ENCODE results near the gene SPTBN2. TPM values are rescaled to one million over a fixed set of nuclear protein-coding genes. Genes with fewer than 3 reads are reported as not detected.

Gene SPTBN2
- total and polyA plus RNA-seq, 4 experiments from 2014 or later, result not detected

DNA sequence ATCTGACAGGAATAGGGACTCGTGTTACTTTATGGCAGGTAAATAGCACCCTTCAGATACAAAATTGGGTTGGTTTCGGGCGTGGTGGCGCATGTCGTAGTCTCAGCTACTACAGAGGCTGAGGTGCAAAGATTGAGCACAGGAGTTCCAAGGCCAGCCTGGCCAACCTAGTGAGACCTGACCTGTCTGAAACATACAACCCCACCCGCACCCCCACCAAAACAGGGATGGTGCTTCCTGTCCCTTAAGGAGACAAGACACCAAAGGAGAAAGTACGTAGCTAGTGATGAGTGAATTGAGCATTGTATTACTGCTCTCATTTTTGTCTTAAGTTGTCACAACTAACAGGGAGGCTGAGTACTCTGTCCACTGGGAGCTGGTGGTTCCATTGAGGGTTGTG, 76.4 kb downstream of the SPTBN2 start:
- POLR2A ChIA-PET (ENCODE audit: partially characterized antibody), result interaction anchor here (0.7 to 3.2 kb wide), 8 partner anchors 9 to 36 kb away, joined by 3 to 19 read pairs (median 4); partner anchors contain the start of genes RBM14, RBM4 and RBM4B
- Histone ChIP-seq H3K27me3 (ENCODE audit: insufficient read depth, low read length) (no peaks in the 10 kb centered on the region), H3K4me3 (ENCODE audit: low read length in 2 of 2) (no peak overlapping the region), H3K27ac (ENCODE audit: low read depth, low read length) (no peak overlapping the region), H3K36me3 (ENCODE audit: insufficient read depth, low read length) (peaks cover 25% of the 10 kb centered on the region), H3K4me1 (ENCODE audit: insufficient read depth, low read length) (peaks cover 16% of the 10 kb centered on the region), H3K9me3 (ENCODE audit: control insufficient read depth in 1 of 2, low read length in 2 of 2) (no peaks in the 10 kb centered on the region)
- intact Hi-C loops (cut with micrococcal nuclease), result no loop called here
- Mint-ChIP-seq H3K9me3 (no peaks in the 10 kb centered on the region), H3K36me3 (peaks cover 17 to 50% of the 10 kb centered on the region in 2 donors), H3K4me1 (peaks cover 20 to 48% (median 33%) of the 10 kb centered on the region in 4 donors), H3K4me3 (peak overlapping the region in 1 of 8 donors; percentile 15), H3K27ac (peak overlapping the region in 2 of 7 donors; percentile 57 to 68), H3K27me3 (no peaks in the 10 kb centered on the region)
- CTCF ChIA-PET (ENCODE audit: partially characterized antibody), result interaction anchor here (0.7 kb wide), 1 partner anchor 11 kb away, joined by 3 read pairs; no protein-coding TSS in a partner anchor
- DNase-seq, result no peak

GRCh38 chr11:66651016-66651415, 78.0 kb downstream of the SPTBN2 start:
- no peak for DNase-seq
- peaks cover 30 to 66% of the 10 kb centered on the region in 2 donors for H3K36me3 Mint-ChIP-seq
- no peak overlapping the region for H3K27ac ChIP-seq (ENCODE audit: low read depth, low read length)
- intact Hi-C loops (cut with micrococcal nuclease), result no loop called here
- H3K4me3 Mint-ChIP-seq, result no peak overlapping the region
- H3K36me3 ChIP-seq (ENCODE audit: insufficient read depth, low read length), result peaks cover 35% of the 10 kb centered on the region
- no peak overlapping the region for H3K4me3 ChIP-seq (ENCODE audit: low read length in 2 of 2)
- no peaks in the 10 kb centered on the region for H3K9me3 Mint-ChIP-seq
- no peaks in the 10 kb centered on the region for H3K27me3 Mint-ChIP-seq
- ChIA-PET CTCF (ENCODE audit: partially characterized antibody) (no interaction called here), POLR2A (ENCODE audit: partially characterized antibody) (interaction anchor here (0.6 to 4.8 kb wide), 3 partner anchors 12 to 150 kb away, joined by 3 to 43 read pairs (median 3); partner anchors contain the start of gene RBM4)
- H3K4me1 Mint-ChIP-seq, result peaks cover 36 to 65% (median 49%) of the 10 kb centered on the region in 4 donors
- peak overlapping the region in 2 of 7 donors; percentile 8 to 54 for H3K27ac Mint-ChIP-seq
- peaks cover 31% of the 10 kb centered on the region for H3K4me1 ChIP-seq (ENCODE audit: insufficient read depth, low read length)
- no peaks in the 10 kb centered on the region for H3K9me3 ChIP-seq (ENCODE audit: control insufficient read depth in 1 of 2, low read length in 2 of 2)
- no peaks in the 10 kb centered on the region for H3K27me3 ChIP-seq (ENCODE audit: insufficient read depth, low read length)

DNA sequence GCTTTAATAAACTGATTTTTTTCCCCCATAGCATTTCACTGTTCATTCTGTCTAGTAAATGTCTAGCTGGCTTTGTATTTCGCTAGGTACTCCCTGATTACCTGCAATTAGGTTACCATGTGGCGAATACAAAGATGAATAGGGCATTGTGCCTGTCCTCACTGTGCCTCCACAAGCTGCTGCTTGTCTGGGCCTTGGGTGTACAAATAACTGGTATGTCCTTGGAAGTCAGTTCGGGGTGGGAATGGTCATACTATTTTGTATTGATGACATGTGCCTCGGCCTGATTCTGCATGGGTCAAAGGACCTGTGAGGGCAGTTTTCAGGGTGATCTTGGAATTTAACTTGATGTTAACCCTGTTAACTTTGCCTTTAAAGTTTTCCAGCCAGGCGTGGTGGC, 79.1 kb downstream of the SPTBN2 start:
- H3K4me3 Mint-ChIP-seq, result peak overlapping the region in 1 of 8 donors; percentile 42
- intact Hi-C loops (cut with micrococcal nuclease), result no loop called here

DNA sequence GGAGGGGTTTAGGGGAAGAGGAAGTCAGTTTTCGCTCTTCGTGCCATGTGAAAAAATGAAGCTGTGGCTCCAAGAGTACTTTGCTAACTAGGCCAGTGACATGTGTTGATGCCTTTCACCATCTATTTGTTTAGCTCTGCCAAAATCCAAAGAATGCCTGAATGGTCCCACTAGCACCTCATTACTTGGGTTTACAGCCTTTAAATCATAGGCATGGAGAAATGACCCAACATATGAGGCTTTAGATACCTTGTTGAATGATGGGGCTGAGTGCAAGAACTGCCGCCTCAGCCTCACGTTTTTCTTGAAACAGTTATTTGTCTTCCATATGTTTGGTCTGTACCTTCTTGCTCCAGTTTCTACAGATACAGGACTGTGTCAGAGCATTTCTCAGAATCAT, 82.2 kb downstream of the SPTBN2 start:
- Histone ChIP-seq H3K9me3 (ENCODE audit: control insufficient read depth in 1 of 2, low read length in 2 of 2) (no peaks in the 10 kb centered on the region), H3K4me3 (ENCODE audit: low read length in 2 of 2) (no peak overlapping the region), H3K4me1 (ENCODE audit: insufficient read depth, low read length) (peaks cover 67% of the 10 kb centered on the region), H3K27me3 (ENCODE audit: insufficient read depth, low read length) (no peaks in the 10 kb centered on the region), H3K36me3 (ENCODE audit: insufficient read depth, low read length) (peaks cover 63% of the 10 kb centered on the region), H3K27ac (ENCODE audit: low read depth, low read length) (no peak overlapping the region)
- intact Hi-C loops (cut with micrococcal nuclease), result no loop called here
- peak overlapping the region in 3 of 7 donors; percentile 15 to 70 (median 70) for H3K27ac Mint-ChIP-seq
- H3K27me3 Mint-ChIP-seq, result no peaks in the 10 kb centered on the region
- CTCF ChIA-PET (ENCODE audit: partially characterized antibody), result interaction anchor here (2.5 kb wide), 1 partner anchor 14 kb away, joined by 7 read pairs; no protein-coding TSS in a partner anchor
- H3K36me3 Mint-ChIP-seq, result peaks cover 67 to 87% of the 10 kb centered on the region in 2 donors
- H3K4me3 Mint-ChIP-seq, result peak overlapping the region in 3 of 8 donors; percentile 15 to 48 (median 47)
- POLR2A ChIA-PET (ENCODE audit: partially characterized antibody), result interaction anchor here (1.1 to 4.8 kb wide), 4 partner anchors 8 to 31 kb away, joined by 4 to 43 read pairs (median 10); partner anchors contain the start of genes RBM14, RBM4 and RBM4B
- peaks cover 0 to 3% (median 0%) of the 10 kb centered on the region in 8 donors for H3K9me3 Mint-ChIP-seq
- no peak for DNase-seq
- H3K4me1 Mint-ChIP-seq, result peaks cover 69 to 90% (median 79%) of the 10 kb centered on the region in 4 donors

More for the DNA sequence above, 79.1 kb downstream of the SPTBN2 start:
- ChIA-PET POLR2A (ENCODE audit: partially characterized antibody) (interaction anchor here (0.9 to 4.8 kb wide), 5 partner anchors 10 to 33 kb away, joined by 3 to 43 read pairs (median 3); partner anchors contain the start of gene RBM4), CTCF (ENCODE audit: partially characterized antibody) (interaction anchor here (1.2 to 2.1 kb wide), 3 partner anchors 12 to 72 kb away, joined by 3 to 7 read pairs (median 6); partner anchors contain the start of gene RBM4)
- H3K27me3 Mint-ChIP-seq, result no peaks in the 10 kb centered on the region
- H3K4me1 Mint-ChIP-seq, result peaks cover 45 to 70% (median 56%) of the 10 kb centered on the region in 4 donors
- no peak for DNase-seq
- H3K4me3 ChIP-seq (ENCODE audit: low read length in 2 of 2), result no peak overlapping the region
- no peaks in the 10 kb centered on the region for H3K9me3 Mint-ChIP-seq
- H3K27me3 ChIP-seq (ENCODE audit: insufficient read depth, low read length), result no peaks in the 10 kb centered on the region
- peaks cover 41% of the 10 kb centered on the region for H3K36me3 ChIP-seq (ENCODE audit: insufficient read depth, low read length)
- H3K27ac Mint-ChIP-seq, result peak overlapping the region in 3 of 7 donors; percentile 31 to 67 (median 52)
- H3K36me3 Mint-ChIP-seq, result peaks cover 37 to 71% of the 10 kb centered on the region in 2 donors
- no peaks in the 10 kb centered on the region for H3K9me3 ChIP-seq (ENCODE audit: control insufficient read depth in 1 of 2, low read length in 2 of 2)
- H3K4me1 ChIP-seq (ENCODE audit: insufficient read depth, low read length), result peaks cover 42% of the 10 kb centered on the region
- no peak overlapping the region for H3K27ac ChIP-seq (ENCODE audit: low read depth, low read length)

DNA sequence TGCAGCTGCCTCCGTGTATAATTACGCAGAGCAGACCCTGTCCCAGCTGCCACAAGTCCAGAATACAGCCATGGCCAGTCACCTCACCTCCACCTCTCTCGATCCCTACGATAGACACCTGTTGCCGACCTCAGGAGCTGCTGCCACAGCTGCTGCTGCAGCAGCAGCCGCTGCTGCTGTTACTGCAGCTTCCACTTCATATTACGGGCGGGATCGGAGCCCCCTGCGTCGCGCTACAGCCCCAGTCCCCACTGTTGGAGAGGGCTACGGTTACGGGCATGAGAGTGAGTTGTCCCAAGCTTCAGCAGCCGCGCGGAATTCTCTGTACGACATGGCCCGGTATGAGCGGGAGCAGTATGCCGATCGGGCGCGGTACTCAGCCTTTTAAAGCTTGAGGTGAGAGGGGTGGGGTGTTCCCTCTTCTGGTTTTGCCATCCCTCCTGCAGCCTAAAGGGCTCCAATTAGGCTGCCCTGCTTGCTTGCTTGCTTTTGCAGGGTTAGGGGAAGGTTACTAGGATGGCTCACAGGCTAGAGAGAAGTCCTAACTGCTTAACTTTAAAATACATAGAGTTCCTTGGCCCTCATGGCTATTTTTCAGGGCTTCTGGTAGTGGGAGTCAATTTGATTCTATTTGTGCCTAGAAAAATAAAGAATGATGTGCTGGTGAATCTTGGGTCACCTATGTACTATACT, 85.1 kb downstream of the SPTBN2 start:
- intact Hi-C loops (cut with micrococcal nuclease), result no loop called here
- Mint-ChIP-seq H3K36me3 (peaks cover 84 to 96% of the 10 kb centered on the region in 2 donors), H3K4me1 (peaks cover 78 to 94% (median 86%) of the 10 kb centered on the region in 4 donors), H3K9me3 (peaks cover 0 to 3% (median 0%) of the 10 kb centered on the region in 8 donors), H3K4me3 (peak overlapping the region in 7 of 8 donors; percentile 43 to 99 (median 97)), H3K27ac (peak overlapping the region in 3 of 7 donors; percentile 5 to 99 (median 70)), H3K27me3 (no peaks in the 10 kb centered on the region)
- H3K9me3 ChIP-seq (ENCODE audit: control insufficient read depth in 1 of 2, low read length in 2 of 2), result no peaks in the 10 kb centered on the region
- no peak for DNase-seq
- H3K36me3 ChIP-seq (ENCODE audit: insufficient read depth, low read length), result peaks cover 72% of the 10 kb centered on the region
- POLR2A ChIA-PET (ENCODE audit: partially characterized antibody), result interaction anchor here (1.4 to 3.5 kb wide), 4 partner anchors 9 to 34 kb away, joined by 5 to 17 read pairs (median 8); partner anchors contain the start of genes RBM14 and RBM4B
- peaks cover 81% of the 10 kb centered on the region for H3K4me1 ChIP-seq (ENCODE audit: insufficient read depth, low read length)
- H3K27ac ChIP-seq (ENCODE audit: low read depth, low read length), result no peak overlapping the region
- no peak overlapping the region for H3K4me3 ChIP-seq (ENCODE audit: low read length in 2 of 2)
- CTCF ChIA-PET (ENCODE audit: partially characterized antibody), result interaction anchor here (1.3 kb wide), 1 partner anchor 34 kb away, joined by 3 read pairs; no protein-coding TSS in a partner anchor
- H3K27me3 ChIP-seq (ENCODE audit: insufficient read depth, low read length), result no peaks in the 10 kb centered on the region

GRCh38 chr11:66641834-66642233, 87.2 kb downstream of the SPTBN2 start:
- H3K36me3 ChIP-seq (ENCODE audit: insufficient read depth, low read length), result peaks cover 69% of the 10 kb centered on the region
- intact Hi-C loops (cut with micrococcal nuclease), result no loop called here
- peak overlapping the region; percentile 3 for H3K27ac ChIP-seq (ENCODE audit: low read depth, low read length)

More at GRCh38 chr11:66641834-66642233, 87.2 kb downstream of the SPTBN2 start:
- Histone ChIP-seq H3K27me3 (ENCODE audit: insufficient read depth, low read length) (no peaks in the 10 kb centered on the region), H3K4me1 (ENCODE audit: insufficient read depth, low read length) (peaks cover 83% of the 10 kb centered on the region), H3K4me3 (ENCODE audit: low read length in 2 of 2) (no peak overlapping the region), H3K9me3 (ENCODE audit: control insufficient read depth in 1 of 2, low read length in 2 of 2) (no peaks in the 10 kb centered on the region)
- no peak for DNase-seq
- Mint-ChIP-seq H3K36me3 (peaks cover 71 to 91% of the 10 kb centered on the region in 2 donors), H3K27me3 (no peaks in the 10 kb centered on the region), H3K4me1 (peaks cover 76 to 100% (median 85%) of the 10 kb centered on the region in 4 donors), H3K9me3 (peaks cover 0 to 7% (median 0%) of the 10 kb centered on the region in 8 donors), H3K4me3 (peak overlapping the region; percentile 43 to 99 (median 89)), H3K27ac (peak overlapping the region; percentile 24 to 99 (median 76))
- ChIA-PET POLR2A (ENCODE audit: partially characterized antibody) (interaction anchor here (1.3 to 16.9 kb wide), 3 partner anchors 10 to 21 kb away, joined by 4 to 442 read pairs (median 4); partner anchors contain the start of gene RBM14), CTCF (ENCODE audit: partially characterized antibody) (interaction anchor here (1.7 kb wide), 1 partner anchor 37 kb away, joined by 4 read pairs; no protein-coding TSS in a partner anchor)

Measured in CD4-positive, alpha-beta memory T cell (primary cell).